ENCODE measurements around the gene GDPGP1.

The GDPGP1 gene

DNA sequence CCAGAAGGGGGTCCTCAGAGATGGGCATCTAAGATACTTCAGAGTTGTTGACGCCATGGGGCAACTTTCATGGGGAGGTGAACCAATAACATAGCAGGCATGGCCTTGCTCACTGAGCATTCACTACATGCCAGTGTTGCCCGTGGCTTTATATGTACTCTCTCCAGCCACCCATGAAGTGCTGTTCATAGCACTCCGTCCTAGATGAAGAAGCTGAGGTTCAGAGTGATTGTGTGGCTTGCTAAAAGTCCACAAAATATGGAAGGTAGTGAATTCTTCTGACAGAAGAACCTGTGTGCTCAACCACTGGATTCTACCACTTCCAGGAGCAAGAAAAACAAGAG is 42.7 kb upstream of the GDPGP1 start:
- no peaks in the 10 kb centered on the region for H3K4me1 ChIP-seq (ENCODE audit: control insufficient read depth in 1 of 2, insufficient read depth in 2 of 2, low read length in 2 of 2)
- WGBS (ENCODE audit: extremely low coverage, insufficient coverage, insufficient read length): no CpG with 5 or more reads among the region's 3 CpGs

GRCh38 chr15:90191794-90192509 is 42.1 kb upstream of the GDPGP1 start:
- no peaks in the 10 kb centered on the region for H3K9me3 ChIP-seq (ENCODE audit: insufficient read depth, low read depth, low read length)
- H3K27me3 ChIP-seq (ENCODE audit: insufficient read depth, low read length): no peaks in the 10 kb centered on the region
- H3K4me1 ChIP-seq (ENCODE audit: control insufficient read depth in 1 of 2, insufficient read depth in 2 of 2, low read length in 2 of 2): no peaks in the 10 kb centered on the region
- no peak overlapping the region for H2BK12ac ChIP-seq (ENCODE audit: low read length)
- H3K18ac ChIP-seq (ENCODE audit: low read length): no peak overlapping the region
- no peak overlapping the region for H3K14ac ChIP-seq (ENCODE audit: low read length)
- no peak overlapping the region for H2BK120ac ChIP-seq (ENCODE audit: insufficient read depth, low read length, poor library complexity)
- H3K4me3 ChIP-seq (ENCODE audit: low read depth, low read length): no peak overlapping the region
- no peak overlapping the region for H4K8ac ChIP-seq (ENCODE audit: low read depth, low read length)
- no CpG with 5 or more reads among the region's 7 CpGs for WGBS (ENCODE audit: extremely low coverage, insufficient coverage, insufficient read length)
- H3K27ac ChIP-seq (ENCODE audit: low read depth, low read length): no peak overlapping the region
- no peak overlapping the region for H3K4ac ChIP-seq (ENCODE audit: low read depth, low read length)
- H4K91ac ChIP-seq (ENCODE audit: low read depth, low read length): no peak overlapping the region
- no peak overlapping the region for H2BK5ac ChIP-seq (ENCODE audit: low read depth, low read length, poor library complexity)
- H3K9ac ChIP-seq (ENCODE audit: low read length): no peak overlapping the region
- no peak overlapping the region for H3K23ac ChIP-seq (ENCODE audit: low read length)
- H3K4me2 ChIP-seq (ENCODE audit: low read length): no peak overlapping the region
- H3K79me2 ChIP-seq (ENCODE audit: control insufficient read depth, insufficient read depth, low read length, poor library complexity): no peaks in the 10 kb centered on the region
- H4K12ac ChIP-seq (ENCODE audit: low read depth, low read length): no peak overlapping the region
- no peaks in the 10 kb centered on the region for H3K36me3 ChIP-seq (ENCODE audit: control insufficient read depth in 1 of 2, insufficient read depth in 2 of 2, low read length in 2 of 2)
- no peak overlapping the region for H2AFZ ChIP-seq (ENCODE audit: insufficient read depth, low read length, poor library complexity)
- H2AK5ac ChIP-seq (ENCODE audit: low read length): no peak overlapping the region
- DNase-seq: no peak
- no peaks in the 10 kb centered on the region for H3K79me1 ChIP-seq (ENCODE audit: low read length)

More for the DNA sequence above, 42.7 kb upstream of the GDPGP1 start:
- Histone ChIP-seq H3K79me2 (ENCODE audit: control insufficient read depth, insufficient read depth, low read length, poor library complexity) (no peaks in the 10 kb centered on the region), H2BK5ac (ENCODE audit: low read depth, low read length, poor library complexity) (no peak overlapping the region), H4K12ac (ENCODE audit: low read depth, low read length) (no peak overlapping the region), H3K4ac (ENCODE audit: low read depth, low read length) (no peak overlapping the region), H3K4me2 (ENCODE audit: low read length) (no peak overlapping the region), H2AFZ (ENCODE audit: insufficient read depth, low read length, poor library complexity) (no peak overlapping the region), H3K27me3 (ENCODE audit: insufficient read depth, low read length) (no peaks in the 10 kb centered on the region), H2BK12ac (ENCODE audit: low read length) (no peak overlapping the region), H3K4me3 (ENCODE audit: low read depth, low read length) (no peak overlapping the region), H4K8ac (ENCODE audit: low read depth, low read length) (no peak overlapping the region), H2BK120ac (ENCODE audit: insufficient read depth, low read length, poor library complexity) (no peak overlapping the region), H3K36me3 (ENCODE audit: control insufficient read depth in 1 of 2, insufficient read depth in 2 of 2, low read length in 2 of 2) (no peaks in the 10 kb centered on the region), H3K9me3 (ENCODE audit: insufficient read depth, low read depth, low read length) (no peaks in the 10 kb centered on the region), H3K14ac (ENCODE audit: low read length) (no peak overlapping the region), H3K9ac (ENCODE audit: low read length) (no peak overlapping the region), H3K79me1 (ENCODE audit: low read length) (no peaks in the 10 kb centered on the region), H3K27ac (ENCODE audit: low read depth, low read length) (no peak overlapping the region), H2AK5ac (ENCODE audit: low read length) (no peak overlapping the region), H4K91ac (ENCODE audit: low read depth, low read length) (no peak overlapping the region), H3K23ac (ENCODE audit: low read length) (no peak overlapping the region), H3K18ac (ENCODE audit: low read length) (no peak overlapping the region)
- DNase-seq: no peak

GRCh38 chr15:90192961-90193786 is 40.8 kb upstream of the GDPGP1 start:
- Histone ChIP-seq H3K18ac (ENCODE audit: low read length) (no peak overlapping the region), H3K4me3 (ENCODE audit: low read depth, low read length) (no peak overlapping the region), H3K9ac (ENCODE audit: low read length) (no peak overlapping the region), H3K27me3 (ENCODE audit: insufficient read depth, low read length) (no peaks in the 10 kb centered on the region), H2AFZ (ENCODE audit: insufficient read depth, low read length, poor library complexity) (no peak overlapping the region), H3K4me1 (ENCODE audit: control insufficient read depth in 1 of 2, insufficient read depth in 2 of 2, low read length in 2 of 2) (no peaks in the 10 kb centered on the region), H3K36me3 (ENCODE audit: control insufficient read depth in 1 of 2, insufficient read depth in 2 of 2, low read length in 2 of 2) (no peaks in the 10 kb centered on the region), H3K79me1 (ENCODE audit: low read length) (no peaks in the 10 kb centered on the region), H3K9me3 (ENCODE audit: insufficient read depth, low read depth, low read length) (no peaks in the 10 kb centered on the region), H3K27ac (ENCODE audit: low read depth, low read length) (no peak overlapping the region), H3K4me2 (ENCODE audit: low read length) (no peak overlapping the region), H4K91ac (ENCODE audit: low read depth, low read length) (no peak overlapping the region), H2BK12ac (ENCODE audit: low read length) (no peak overlapping the region), H2BK120ac (ENCODE audit: insufficient read depth, low read length, poor library complexity) (no peak overlapping the region), H3K4ac (ENCODE audit: low read depth, low read length) (no peak overlapping the region), H4K8ac (ENCODE audit: low read depth, low read length) (no peak overlapping the region), H2BK5ac (ENCODE audit: low read depth, low read length, poor library complexity) (no peak overlapping the region), H3K23ac (ENCODE audit: low read length) (no peak overlapping the region), H4K12ac (ENCODE audit: low read depth, low read length) (no peak overlapping the region), H3K14ac (ENCODE audit: low read length) (no peak overlapping the region), H2AK5ac (ENCODE audit: low read length) (no peak overlapping the region), H3K79me2 (ENCODE audit: control insufficient read depth, insufficient read depth, low read length, poor library complexity) (no peaks in the 10 kb centered on the region)
- DNase-seq: no peak
- no CpG with 5 or more reads among the region's 16 CpGs for WGBS (ENCODE audit: extremely low coverage, insufficient coverage, insufficient read length)

DNA sequence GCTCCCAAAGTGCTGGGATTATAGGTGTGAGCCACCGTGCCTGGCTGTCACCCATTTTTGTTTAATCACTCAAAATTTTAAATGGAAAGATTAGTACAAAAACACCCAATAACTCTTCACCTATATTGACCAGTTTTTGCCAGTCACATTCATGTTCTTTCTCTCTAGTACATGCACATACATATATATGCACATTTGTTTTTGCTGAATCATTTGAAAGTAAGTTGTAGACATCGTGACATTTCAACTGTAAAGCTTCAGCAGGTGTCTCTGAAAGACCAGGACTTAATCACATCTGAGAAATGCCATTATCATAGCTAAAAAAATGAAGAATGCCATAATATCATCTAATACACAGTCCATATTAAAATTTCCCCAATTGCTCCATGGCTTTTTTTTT is 39.4 kb upstream of the GDPGP1 start:
- no peak overlapping the region for H3K27ac ChIP-seq (ENCODE audit: low read depth, low read length)
- no peaks in the 10 kb centered on the region for H3K79me2 ChIP-seq (ENCODE audit: control insufficient read depth, insufficient read depth, low read length, poor library complexity)
- H3K18ac ChIP-seq (ENCODE audit: low read length): no peak overlapping the region
- H4K12ac ChIP-seq (ENCODE audit: low read depth, low read length): no peak overlapping the region
- no peak overlapping the region for H4K8ac ChIP-seq (ENCODE audit: low read depth, low read length)
- no peak overlapping the region for H3K4me3 ChIP-seq (ENCODE audit: low read depth, low read length)
- H4K91ac ChIP-seq (ENCODE audit: low read depth, low read length): no peak overlapping the region
- no peaks in the 10 kb centered on the region for H3K79me1 ChIP-seq (ENCODE audit: low read length)
- no peak overlapping the region for H2BK120ac ChIP-seq (ENCODE audit: insufficient read depth, low read length, poor library complexity)
- H3K27me3 ChIP-seq (ENCODE audit: insufficient read depth, low read length): no peaks in the 10 kb centered on the region
- H2BK5ac ChIP-seq (ENCODE audit: low read depth, low read length, poor library complexity): no peak overlapping the region
- WGBS (ENCODE audit: extremely low coverage, insufficient coverage, insufficient read length): no CpG with 5 or more reads among the region's 2 CpGs
- no peak for DNase-seq
- H3K4ac ChIP-seq (ENCODE audit: low read depth, low read length): no peak overlapping the region
- H3K4me2 ChIP-seq (ENCODE audit: low read length): no peak overlapping the region
- H3K9ac ChIP-seq (ENCODE audit: low read length): no peak overlapping the region
- H3K9me3 ChIP-seq (ENCODE audit: insufficient read depth, low read depth, low read length): no peaks in the 10 kb centered on the region
- H3K23ac ChIP-seq (ENCODE audit: low read length): no peak overlapping the region
- H3K4me1 ChIP-seq (ENCODE audit: control insufficient read depth in 1 of 2, insufficient read depth in 2 of 2, low read length in 2 of 2): no peaks in the 10 kb centered on the region
- no peak overlapping the region for H2AFZ ChIP-seq (ENCODE audit: insufficient read depth, low read length, poor library complexity)
- H3K36me3 ChIP-seq (ENCODE audit: control insufficient read depth in 1 of 2, insufficient read depth in 2 of 2, low read length in 2 of 2): no peaks in the 10 kb centered on the region
- no peak overlapping the region for H3K14ac ChIP-seq (ENCODE audit: low read length)
- H2BK12ac ChIP-seq (ENCODE audit: low read length): no peak overlapping the region
- no peak overlapping the region for H2AK5ac ChIP-seq (ENCODE audit: low read length)
